OCI-LY1 (cell line): ENCODE results near the gene ERH.

ENCODE experiments used
- CTCF ChIP-seq: fragments of 200-600 bp; sonication (generic), shearing (Covaris generic); IDR thresholded peaks from 2 replicates; pipeline ENCODE4 v1.5.1; 2017; ENCODE audit warnings: mild to moderate bottlenecking, antibody characterized with exemption, low read length, moderate library complexity, mixed read lengths
- EZH2 ChIP-seq: fragments of 200-600 bp; sonication (generic), shearing (Covaris generic); IDR thresholded peaks from 2 replicates; pipeline ENCODE4 v1.8.0; 2017; ENCODE audit warnings: borderline replicate concordance, mixed run types, mild to moderate bottlenecking, antibody characterized with exemption, low read length, moderate library complexity, mixed read lengths

- no peak for TF ChIP-seq CTCF
- no peak for TF ChIP-seq EZH2
Observed at GRCh38 chr14:69364378-69364777, 33.7 kb downstream of the ERH start.
